ENCODE measurements around the gene CD247.

Gene CD247

DNA sequence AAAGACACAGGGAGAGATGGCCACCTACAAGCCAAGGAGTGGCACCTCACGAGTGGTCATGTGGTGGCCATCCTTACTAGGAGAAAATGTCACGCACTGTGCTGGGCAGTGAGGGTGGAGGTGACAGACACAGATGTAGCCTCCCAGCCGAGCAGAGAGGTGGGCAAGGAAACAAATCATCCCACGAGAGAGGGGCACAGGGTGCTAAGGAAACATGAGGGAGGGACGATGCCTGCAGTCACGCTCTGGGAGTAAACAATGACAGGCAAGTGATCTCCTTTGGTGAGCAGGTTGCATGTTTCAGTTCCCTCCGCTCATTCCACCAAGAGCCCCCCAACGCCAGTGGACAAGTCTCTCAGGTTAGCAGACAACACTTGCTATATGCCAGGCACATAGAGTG, 65.8 kb downstream of the CD247 start:
- no peak overlapping the region for H3K4me3 ChIP-seq (ENCODE audit: control insufficient read depth, low read depth, low read length)
- no peak for TF ChIP-seq CTCF (conservative IDR thresholded peaks at IDR 0.05; ENCODE audit: control insufficient read depth, insufficient read depth, low read depth, low read length)
- DNase-seq (ENCODE audit: low read depth): no peak

DNA sequence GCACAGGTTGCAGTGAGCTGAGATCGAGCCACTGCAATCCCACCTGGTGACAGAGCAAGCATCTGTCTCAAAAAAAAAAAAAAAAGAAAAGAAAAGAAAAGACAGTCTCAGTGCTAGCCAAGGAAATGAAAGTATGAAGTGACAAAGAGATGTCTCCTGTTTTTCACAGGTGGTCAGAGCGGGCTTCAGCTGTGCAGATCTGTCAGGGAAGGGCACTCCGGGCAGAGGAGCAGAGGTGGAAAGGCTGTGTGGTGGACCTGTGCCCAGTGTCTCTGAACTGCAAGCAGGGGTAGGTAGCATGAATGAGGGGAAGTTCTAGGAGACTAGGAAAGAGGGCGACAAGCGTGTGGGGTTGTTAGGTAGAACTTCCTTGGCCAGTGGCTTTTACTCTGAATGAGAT, 67.5 kb downstream of the CD247 start:
- no peak for TF ChIP-seq CTCF (conservative IDR thresholded peaks at IDR 0.05; ENCODE audit: control insufficient read depth, insufficient read depth, low read depth, low read length)
- DNase-seq (ENCODE audit: low read depth): no peak
- no peak overlapping the region for H3K4me3 ChIP-seq (ENCODE audit: control insufficient read depth, low read depth, low read length)

GRCh38 chr1:167447521-167448136, 70.7 kb downstream of the CD247 start:
- DNase-seq (ENCODE audit: low read depth): no peak
- no peak overlapping the region for H3K4me3 ChIP-seq (ENCODE audit: control insufficient read depth, low read depth, low read length)
- no peak for TF ChIP-seq CTCF (conservative IDR thresholded peaks at IDR 0.05; ENCODE audit: control insufficient read depth, insufficient read depth, low read depth, low read length)

DNA sequence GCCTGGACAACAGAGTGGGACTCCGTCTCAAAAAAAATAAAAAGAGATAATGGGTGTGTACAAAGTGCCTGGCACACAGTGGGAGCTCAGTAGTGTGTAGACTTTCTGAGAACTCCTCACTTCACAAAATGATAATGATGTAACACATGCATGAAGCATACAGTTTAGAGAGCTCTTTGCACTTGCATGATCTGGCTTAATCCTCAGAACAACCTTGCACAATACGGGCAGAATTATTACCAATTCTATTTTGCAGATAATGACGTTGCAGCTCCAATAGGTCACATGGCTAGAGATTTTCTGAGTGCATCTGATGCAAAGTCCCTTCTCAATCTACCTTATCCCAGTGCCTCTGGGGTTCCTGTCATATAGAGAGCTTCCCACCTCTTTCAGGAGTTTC, 71.4 kb downstream of the CD247 start:
- DNase-seq (ENCODE audit: low read depth): no peak
- no peak overlapping the region for H3K4me3 ChIP-seq (ENCODE audit: control insufficient read depth, low read depth, low read length)
- TF ChIP-seq CTCF (conservative IDR thresholded peaks at IDR 0.05; ENCODE audit: control insufficient read depth, insufficient read depth, low read depth, low read length): no peak

DNA sequence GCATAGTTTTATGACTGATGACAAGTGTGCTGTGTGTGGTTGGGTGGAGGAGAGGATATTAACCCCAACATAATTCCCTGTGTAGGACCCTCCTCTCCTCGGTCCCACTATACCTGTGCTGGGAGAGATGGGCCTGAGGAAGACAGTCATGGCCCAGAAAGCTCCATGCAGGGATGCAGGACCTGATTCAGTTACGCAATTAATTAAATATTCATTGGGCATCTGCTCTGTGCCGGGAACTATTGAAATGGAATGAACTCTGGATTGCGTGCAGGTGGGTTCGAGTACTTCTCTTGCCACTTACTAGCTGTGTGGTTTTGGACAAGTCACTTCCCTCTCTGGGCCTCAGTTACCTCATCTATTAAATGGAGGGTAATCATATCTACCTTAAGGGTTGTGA, 74.6 kb downstream of the CD247 start:
- H3K4me3 ChIP-seq (ENCODE audit: control insufficient read depth, low read depth, low read length): no peak overlapping the region
- no peak for TF ChIP-seq CTCF (conservative IDR thresholded peaks at IDR 0.05; ENCODE audit: control insufficient read depth, insufficient read depth, low read depth, low read length)
- DNase-seq (ENCODE audit: low read depth): no peak

DNA sequence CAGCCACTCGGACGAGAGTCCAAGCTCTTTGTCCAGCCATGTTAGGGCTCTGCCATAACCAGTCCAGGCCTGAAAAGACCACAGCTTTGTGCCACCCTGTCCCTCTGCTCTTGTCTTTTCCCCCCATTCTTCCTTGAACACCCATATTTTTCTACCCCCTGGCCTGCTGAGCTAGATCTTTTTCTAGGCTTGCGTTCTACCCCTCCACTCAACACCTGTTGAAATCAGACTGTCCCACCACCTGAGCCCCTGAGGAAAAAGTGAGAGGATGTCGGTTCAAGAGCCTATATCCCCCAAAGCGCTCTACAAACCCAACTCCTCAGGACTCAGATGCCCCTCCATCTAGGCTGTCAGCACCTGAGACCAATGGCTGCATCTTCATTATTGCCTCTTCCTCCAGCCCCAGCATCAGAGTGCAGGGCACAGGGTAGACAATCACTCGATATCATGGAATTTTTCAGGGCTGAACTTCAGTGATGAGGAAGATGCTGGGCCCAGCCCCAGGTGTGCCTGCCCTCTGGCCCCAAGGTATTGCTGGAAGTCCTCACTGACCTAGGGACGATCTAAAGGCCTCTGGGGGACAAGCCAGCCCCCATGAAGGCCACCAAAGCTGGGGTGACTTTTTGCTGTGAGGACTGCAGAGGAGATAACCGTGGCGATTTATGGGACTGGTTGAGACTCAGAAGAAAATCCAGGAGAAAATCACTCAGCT, 75.3 kb downstream of the CD247 start:
- DNase-seq (ENCODE audit: low read depth): no peak
- no peak for TF ChIP-seq CTCF (conservative IDR thresholded peaks at IDR 0.05; ENCODE audit: control insufficient read depth, insufficient read depth, low read depth, low read length)
- H3K4me3 ChIP-seq (ENCODE audit: control insufficient read depth, low read depth, low read length): no peak overlapping the region
